ENCODE results near the gene ARPC1B.
"Not testable (repeated sequence)": the region's sequence is repeated elsewhere in the genome, so short reads cannot be mapped to it uniquely, and the experiment has no call there.

Gene ARPC1B

GRCh38 chr7:99420213-99420612 is 45.7 kb downstream of the ARPC1B start:
- H3K27ac ChIP-seq: no peak overlapping the region
- peaks cover 98 to 100% (median 100%) of the 10 kb centered on the region in 11 experiments for H3K36me3 ChIP-seq
- no peaks in the 10 kb centered on the region for H3K9me3 ChIP-seq (replicated peaks in 1 of 11)
- H3K9ac ChIP-seq: peak overlapping the region in 3 of 11 experiments; percentile 26 to 29 (median 27); a peak in 2 of 22 replicates
- H3K27me3 ChIP-seq: no peaks in the 10 kb centered on the region
- peaks cover 38 to 100% (median 94%) of the 10 kb centered on the region in 11 experiments; a peak in 21 of 22 replicates for H4K20me1 ChIP-seq
- no peak for TF ChIP-seq Cebpa-rat (IDR thresholded peaks at IDR 0.05)
- peaks cover 0 to 13% (median 11%) of the 10 kb centered on the region in 10 experiments; a peak in 14 of 20 replicates for H3K4me1 ChIP-seq
- peak overlapping the region in 6 of 11 experiments; percentile 4 to 57 (median 37); a peak in 8 of 22 replicates for H3K4me2 ChIP-seq
- H3K4me3 ChIP-seq: no peak overlapping the region

- Histone ChIP-seq H3K27ac (no peak overlapping the region), H3K27me3 (no peaks in the 10 kb centered on the region), H4K20me1 (peaks cover 34 to 98% (median 87%) of the 10 kb centered on the region in 11 experiments; a peak in 21 of 22 replicates), H3K4me3 (no peak overlapping the region), H3K4me1 (peaks cover 0 to 13% (median 11%) of the 10 kb centered on the region in 10 experiments; a peak in 14 of 20 replicates), H3K9ac (no peak overlapping the region), H3K4me2 (no peak overlapping the region), H3K36me3 (peaks cover 97 to 100% (median 99%) of the 10 kb centered on the region in 11 experiments), H3K9me3 (replicated peaks in 1 of 11) (no peaks in the 10 kb centered on the region)
- TF ChIP-seq Cebpa-rat (IDR thresholded peaks at IDR 0.05): no peak
Observed at GRCh38 chr7:99420986-99421385, 46.5 kb downstream of the ARPC1B start.

- Histone ChIP-seq H3K4me2 (no peak overlapping the region), H4K20me1 (peaks cover 28 to 86% (median 75%) of the 10 kb centered on the region in 11 experiments; a peak in 21 of 22 replicates), H3K36me3 (peaks cover 85 to 92% (median 87%) of the 10 kb centered on the region in 11 experiments), H3K9me3 (replicated peaks in 1 of 11) (no peaks in the 10 kb centered on the region), H3K27ac (no peak overlapping the region), H3K27me3 (no peaks in the 10 kb centered on the region), H3K9ac (no peak overlapping the region), H3K4me3 (no peak overlapping the region), H3K4me1 (peaks cover 0 to 13% (median 11%) of the 10 kb centered on the region in 10 experiments; a peak in 14 of 20 replicates)
- no peak for TF ChIP-seq Cebpa-rat (IDR thresholded peaks at IDR 0.05)
Observed at GRCh38 chr7:99422186-99422585, 47.7 kb downstream of the ARPC1B start.

- H3K4me3 ChIP-seq: no peak overlapping the region
- no peak overlapping the region for H3K4me2 ChIP-seq
- H3K27me3 ChIP-seq: no peaks in the 10 kb centered on the region
- H3K27ac ChIP-seq: no peak overlapping the region
- peaks cover 24 to 81% (median 70%) of the 10 kb centered on the region in 11 experiments; a peak in 21 of 22 replicates for H4K20me1 ChIP-seq
- peaks cover 80 to 88% (median 83%) of the 10 kb centered on the region in 11 experiments for H3K36me3 ChIP-seq
- no peak for TF ChIP-seq Cebpa-rat (IDR thresholded peaks at IDR 0.05)
- H3K4me1 ChIP-seq: peaks cover 0 to 13% (median 11%) of the 10 kb centered on the region in 10 experiments; a peak in 14 of 20 replicates
- no peak overlapping the region for H3K9ac ChIP-seq
- no peaks in the 10 kb centered on the region for H3K9me3 ChIP-seq (replicated peaks in 1 of 11)
Observed at GRCh38 chr7:99422625-99423024, 48.1 kb downstream of the ARPC1B start.

GRCh38 chr7:99424932-99425730 is 50.6 kb downstream of the ARPC1B start:
- Histone ChIP-seq H4K20me1 (peaks cover 0 to 68% (median 52%) of the 10 kb centered on the region in 11 experiments; a peak in 21 of 22 replicates), H3K36me3 (peaks cover 77 to 87% (median 81%) of the 10 kb centered on the region in 11 experiments), H3K27me3 (no peaks in the 10 kb centered on the region)

GRCh38 chr7:99428972-99429566 is 54.5 kb downstream of the ARPC1B start:
- peaks cover 74 to 87% (median 81%) of the 10 kb centered on the region in 11 experiments for H3K36me3 ChIP-seq
- TF ChIP-seq Cebpa-rat (IDR thresholded peaks at IDR 0.05): no peak

More at GRCh38 chr7:99424932-99425730, 50.6 kb downstream of the ARPC1B start:
- Histone ChIP-seq H3K4me2 (no peak overlapping the region), H3K9ac (no peak overlapping the region), H3K9me3 (replicated peaks in 1 of 11) (no peaks in the 10 kb centered on the region), H3K4me3 (no peak overlapping the region), H3K27ac (no peak overlapping the region), H3K4me1 (peaks cover 0 to 3% (median 2%) of the 10 kb centered on the region in 10 experiments; a peak in 10 of 20 replicates)
- TF ChIP-seq Cebpa-rat (IDR thresholded peaks at IDR 0.05): no peak

GRCh38 chr7:99429756-99430155 is 55.2 kb downstream of the ARPC1B start:
- Histone ChIP-seq H3K27ac (no peak overlapping the region), H3K27me3 (no peaks in the 10 kb centered on the region), H3K36me3 (peaks cover 74 to 87% (median 81%) of the 10 kb centered on the region in 11 experiments), H3K4me3 (no peak overlapping the region), H3K9me3 (replicated peaks in 1 of 11) (no peaks in the 10 kb centered on the region), H4K20me1 (peaks cover 0 to 63% (median 24%) of the 10 kb centered on the region in 11 experiments; a peak in 14 of 22 replicates), H3K4me1 (no peaks in the 10 kb centered on the region), H3K9ac (peak overlapping the region in 1 of 11 experiments; percentile 9; a peak in 1 of 22 replicates), H3K4me2 (no peak overlapping the region)
- no peak for TF ChIP-seq Cebpa-rat (IDR thresholded peaks at IDR 0.05)

More at GRCh38 chr7:99428972-99429566, 54.5 kb downstream of the ARPC1B start:
- Histone ChIP-seq H3K9me3 (replicated peaks in 1 of 11) (no peaks in the 10 kb centered on the region), H3K4me1 (no peaks in the 10 kb centered on the region), H3K27ac (no peak overlapping the region), H4K20me1 (peaks cover 0 to 65% (median 27%) of the 10 kb centered on the region in 11 experiments; a peak in 14 of 22 replicates), H3K27me3 (no peaks in the 10 kb centered on the region), H3K4me3 (no peak overlapping the region), H3K4me2 (no peak overlapping the region), H3K9ac (no peak overlapping the region)

- Histone ChIP-seq H4K20me1 (peaks cover 0 to 75% (median 40%) of the 10 kb centered on the region in 11 experiments; a peak in 15 of 22 replicates), H3K4me1 (peaks cover 2 to 11% (median 7%) of the 10 kb centered on the region in 10 experiments; a peak in 16 of 20 replicates), H3K36me3 (peaks cover 71 to 92% (median 83%) of the 10 kb centered on the region in 11 experiments)
- H3K9me3 ChIP-seq (replicated peaks in 1 of 11); H3K4me2 ChIP-seq; H3K4me3 ChIP-seq; H3K27me3 ChIP-seq; H3K9ac ChIP-seq; H3K27ac ChIP-seq: not testable (repeated sequence)
Observed at GRCh38 chr7:99431756-99432540, 57.4 kb downstream of the ARPC1B start.

Data from BLaER1 treated with 17β-estradiol and CSF1 and Interleukin-3, amounts not matched to agents 10 nM and 100 nM (cell line).